GM21619 (cell line): ENCODE measurements around the gene RPS6KA2.
"Not testable (repeated sequence)": the region's sequence is repeated elsewhere in the genome, so short reads cannot be mapped to it uniquely, and the experiment has no call there.

Experiments
- ATAC-seq: cut with Tn5 transposase; IDR thresholded peaks from one replicate; pipeline ENCODE4 v1.9.1; 2021; ENCODE audit not compliant: unreplicated experiment

RPS6KA2 gene

GRCh38 chr6:166595949-166596348 is 31.1 kb downstream of the RPS6KA2 start:
- no peak for ATAC-seq

GRCh38 chr6:166595061-166595780 is 31.8 kb downstream of the RPS6KA2 start:
- no peak for ATAC-seq

GRCh38 chr6:166592821-166593220 is 34.2 kb downstream of the RPS6KA2 start:
- no peak for ATAC-seq

GRCh38 chr6:166591961-166592520 is 35.0 kb downstream of the RPS6KA2 start:
- no peak for ATAC-seq

- no peak for ATAC-seq
These were observed 36.0 kb downstream of the RPS6KA2 start for GRCh38 chr6:166591026-166591425.

- no peak for ATAC-seq
These were observed 37.1 kb downstream of the RPS6KA2 start for GRCh38 chr6:166589786-166590574.

GRCh38 chr6:166589337-166589731 is 37.7 kb downstream of the RPS6KA2 start:
- ATAC-seq, result peak; percentile 29

GRCh38 chr6:166588691-166589336 is 38.2 kb downstream of the RPS6KA2 start:
- peak; percentile 23 for ATAC-seq

- peak; percentile 68 for ATAC-seq
These were observed 39.2 kb downstream of the RPS6KA2 start for GRCh38 chr6:166587631-166588413.

- ATAC-seq, result peak; percentile 69
These were observed 40.5 kb downstream of the RPS6KA2 start, which contains the start of gene RAMACL for GRCh38 chr6:166586424-166587156. TSS of gene RAMACL (minus strand) at chr6:166586678. CDS start at chr6:166586477, 201 bp downstream.

- no peak for ATAC-seq
These were observed 42.1 kb downstream of the RPS6KA2 start for GRCh38 chr6:166584853-166585429.

- no peak for ATAC-seq
These were observed 42.9 kb downstream of the RPS6KA2 start for GRCh38 chr6:166584155-166584554.

GRCh38 chr6:166583230-166583965 is 43.7 kb downstream of the RPS6KA2 start:
- ATAC-seq, result no peak

GRCh38 chr6:166582258-166582657 is 44.8 kb downstream of the RPS6KA2 start:
- ATAC-seq, result no peak

- ATAC-seq, result not testable (repeated sequence)
These were observed 45.2 kb downstream of the RPS6KA2 start for GRCh38 chr6:166581801-166582200.

- no peak for ATAC-seq
These were observed 46.0 kb downstream of the RPS6KA2 start for GRCh38 chr6:166581091-166581511.

GRCh38 chr6:166580076-166581050 is 46.7 kb downstream of the RPS6KA2 start:
- no peak for ATAC-seq
